Frontal cortex (tissue), 4 donors: Measurements from ENCODE around the gene UBR3. TPM values are rescaled to one million over a fixed set of nuclear protein-coding genes. Genes with fewer than 3 reads are reported as not detected.
"Not testable (repeated sequence)": the region's sequence is repeated elsewhere in the genome, so short reads cannot be mapped to it uniquely, and the experiment has no call there.

Experiments
- DNase-seq, 2 donors: peaks; one replicate each; pipeline ENCODE4 v3.0.0; 2012; ENCODE audit warnings: low spot score in 2 of 2
- FAIRE-seq: peaks from 2 replicates; lab custom pipeline; 2012; peaks lifted over from hg19 to GRCh38; lab: Jason Lieb, UNC
- small RNA-seq: library from RNA; depleted of rRNA; stranded (forward); fragments of <200 nt; gene quantifications from one replicate; pipeline ENCODE3, GENCODE V24; 2014
- total RNA-seq: library from RNA; depleted of rRNA; stranded (reverse); fragments of >200 nt; gene quantifications from one replicate; pipeline ENCODE4 v1.2.3, GENCODE V29; 2014
- donor health status: control.
- donor health status: control.
- donor health status: control.

Gene UBR3
- total RNA-seq, 1 donor from 2014 or later = 109 TPM

- not testable (repeated sequence) for FAIRE-seq, DNase-seq
Measured at GRCh38 chr2:170126138-170126728, 299.0 kb downstream of the UBR3 start.

Small RNAs within 50 kb of the gene (small RNA-seq; reads per million reads assigned to genes)
- not detected for gene RNU6-1006P

Other genes with a start within 250 kb of the UBR3 start
- gene PPIG, start 243.1 kb upstream of the UBR3 start, total RNA-seq = 43.6 TPM
- 5.3 TPM for gene CFAP210, start 133.0 kb upstream of the UBR3 start, total RNA-seq
- 11.8 TPM for gene PHOSPHO2, start 133.0 kb upstream of the UBR3 start, total RNA-seq
- gene KLHL23, start 93.6 kb upstream of the UBR3 start, total RNA-seq = 153 TPM
- gene SSB, start 28.6 kb upstream of the UBR3 start, total RNA-seq = 89.3 TPM
- gene METTL5, start 2.5 kb upstream of the UBR3 start, total RNA-seq = 39.5 TPM